HG02642 (cell line): ENCODE data around the gene ABHD11.
A peak's percentile ranks its signal among the peaks of the same experiment; 100 is the strongest.
"Not testable (repeated sequence)": the region's sequence is repeated elsewhere in the genome, so short reads cannot be mapped to it uniquely, and the experiment has no call there.

ENCODE experiments used
- ATAC-seq: cut with Tn5 transposase; IDR thresholded peaks from one replicate; pipeline ENCODE4 v1.9.1; 2021; ENCODE audit warnings: mild to moderate bottlenecking; ENCODE audit not compliant: unreplicated experiment, poor library complexity

ABHD11 gene

GRCh38 chr7:73746378-73746777, 7.8 kb upstream of the ABHD11 start:
- no peak for ATAC-seq

DNA sequence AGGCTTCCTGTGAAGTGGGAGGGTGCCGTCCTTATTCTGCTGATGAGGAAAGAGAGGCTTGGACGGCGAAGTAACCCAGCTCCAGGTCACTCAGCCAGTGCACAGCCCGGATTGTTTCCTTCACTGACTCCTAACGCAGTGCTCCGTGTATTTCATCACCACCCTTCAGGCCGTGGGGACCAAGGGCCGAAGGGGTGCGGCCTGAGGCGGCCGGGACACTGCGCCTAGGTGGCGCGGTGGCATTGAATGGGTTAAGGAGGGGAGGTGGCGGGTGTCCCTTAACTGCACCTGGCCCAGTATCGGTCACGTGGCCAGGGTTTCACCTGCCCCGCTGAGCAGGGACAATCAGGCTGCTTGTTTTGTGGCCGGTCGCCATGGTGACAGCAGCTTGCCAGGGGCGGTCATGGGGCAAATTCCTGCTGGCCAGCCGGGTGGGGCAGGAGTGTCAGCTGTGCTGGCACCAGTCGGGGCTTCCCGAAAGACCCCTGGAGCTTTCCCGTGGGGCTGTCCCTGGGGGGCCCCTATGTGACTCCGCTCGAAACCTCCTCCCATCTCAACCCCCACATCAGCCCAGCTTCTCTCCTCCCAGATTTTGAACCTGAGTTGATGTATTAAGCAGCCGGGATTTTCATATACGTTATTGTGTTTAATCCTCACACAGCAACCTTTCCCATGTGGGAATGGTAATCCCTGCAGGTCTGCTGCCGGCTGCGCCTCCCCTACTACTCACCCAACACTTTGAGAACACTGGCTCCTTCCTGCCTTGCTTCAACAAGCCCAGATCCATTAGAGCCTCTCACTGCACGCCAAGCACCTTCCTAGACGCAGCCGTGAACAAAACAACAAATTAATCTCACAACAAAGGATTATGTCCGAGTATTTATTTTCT, 4.4 kb upstream of the ABHD11 start:
- no peak for ATAC-seq

DNA sequence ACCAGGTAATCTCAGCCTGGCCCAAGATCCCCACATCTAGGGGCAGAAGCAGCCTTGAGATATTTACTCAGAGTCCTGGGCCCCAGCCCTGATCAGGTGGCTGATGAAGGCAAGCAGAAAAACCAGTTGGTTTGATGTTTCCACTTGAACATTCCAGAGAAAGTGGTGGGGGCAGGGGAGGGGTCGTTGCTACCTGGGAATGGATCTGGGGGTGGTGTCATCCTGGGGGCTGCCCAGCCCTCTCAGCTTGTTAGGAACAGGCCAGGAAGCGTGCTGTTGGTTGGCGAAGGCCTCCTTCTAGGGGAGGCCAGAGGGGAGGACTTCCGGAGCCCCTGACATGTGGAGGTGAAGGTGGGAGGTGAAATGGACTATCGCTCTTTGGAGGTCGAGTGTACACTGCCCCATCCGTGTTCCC, 3.7 kb upstream of the ABHD11 start:
- ATAC-seq = no peak

DNA sequence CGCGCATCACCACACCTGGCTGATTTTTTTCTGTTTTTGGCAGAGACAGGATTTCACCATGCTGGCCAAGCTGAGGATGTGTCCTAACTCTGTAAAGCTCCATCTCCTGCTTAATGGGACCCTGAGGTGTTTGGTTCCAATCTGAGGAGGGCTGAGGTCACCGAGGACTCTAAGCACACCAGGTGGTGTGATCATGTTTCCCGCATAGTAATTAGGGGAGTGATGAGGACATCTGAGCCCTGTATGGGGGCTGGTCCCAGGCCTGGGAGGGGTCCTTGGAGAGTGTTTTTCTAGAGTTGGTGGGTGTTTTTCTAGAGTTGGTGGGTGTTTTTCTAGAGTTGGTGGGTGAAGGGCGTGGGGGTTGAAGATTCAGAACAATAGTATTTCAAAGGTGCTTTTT, 3.0 kb upstream of the ABHD11 start:
- ATAC-seq = no peak

DNA sequence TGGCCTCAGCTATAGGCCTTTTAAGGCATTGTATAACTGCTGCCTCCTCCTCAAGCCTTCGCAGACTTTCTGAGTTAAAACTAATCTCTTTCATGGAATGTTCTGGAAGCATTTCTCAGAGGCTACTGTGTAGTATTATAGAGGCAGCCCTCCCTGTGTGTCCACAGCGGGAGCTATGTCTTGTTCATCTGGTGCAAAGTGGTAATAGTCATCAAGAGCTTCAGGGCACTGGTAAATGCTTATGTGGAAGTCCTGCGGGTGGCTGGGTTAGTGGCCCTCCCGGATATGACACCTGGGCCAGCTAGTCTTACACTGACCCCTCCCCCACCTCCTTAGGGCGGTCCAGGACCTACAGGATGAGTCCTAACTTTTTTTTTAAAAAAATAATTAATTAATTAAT, 2.2 kb upstream of the ABHD11 start:
- ATAC-seq = no peak

DNA sequence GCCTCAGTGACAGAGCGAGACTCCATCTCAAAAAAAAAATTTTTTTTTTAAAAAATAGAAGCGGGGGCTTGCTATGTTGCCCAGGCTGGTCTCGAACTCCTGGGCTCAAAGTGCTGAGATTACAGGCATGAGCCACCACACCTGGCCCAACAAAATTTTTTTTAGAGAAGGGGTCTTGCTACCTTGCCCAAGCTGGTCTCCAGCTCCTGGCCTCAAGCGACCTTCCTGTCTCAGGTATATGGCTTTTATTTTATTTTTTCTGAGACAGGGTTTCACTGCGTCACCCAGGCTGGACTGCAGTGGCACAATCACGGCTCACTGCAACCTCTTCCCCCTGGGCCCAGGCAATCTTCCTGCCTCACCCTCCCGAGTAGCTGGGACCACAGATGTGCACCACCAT, 1.6 kb upstream of the ABHD11 start:
- ATAC-seq = no peak

DNA sequence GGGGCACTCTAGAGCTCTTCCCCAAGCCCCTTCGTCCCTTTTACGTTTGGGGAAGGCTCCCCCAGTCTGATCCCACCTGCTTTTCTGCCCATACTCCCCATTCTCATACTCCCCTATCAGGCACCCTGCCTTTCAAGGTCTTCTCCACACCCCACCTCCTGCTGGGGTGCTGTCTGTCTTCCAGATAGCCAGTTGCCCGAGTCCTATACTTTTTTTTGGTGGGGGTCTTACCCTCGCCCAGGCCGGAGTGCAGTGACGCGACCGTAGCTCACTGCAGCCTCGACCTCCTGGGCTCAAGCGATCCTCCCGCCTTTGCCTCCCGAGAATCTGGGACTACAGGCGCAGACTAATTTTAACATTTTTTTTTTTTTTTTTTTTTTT, 775 bp upstream of the ABHD11 start:
- no peak for ATAC-seq

DNA sequence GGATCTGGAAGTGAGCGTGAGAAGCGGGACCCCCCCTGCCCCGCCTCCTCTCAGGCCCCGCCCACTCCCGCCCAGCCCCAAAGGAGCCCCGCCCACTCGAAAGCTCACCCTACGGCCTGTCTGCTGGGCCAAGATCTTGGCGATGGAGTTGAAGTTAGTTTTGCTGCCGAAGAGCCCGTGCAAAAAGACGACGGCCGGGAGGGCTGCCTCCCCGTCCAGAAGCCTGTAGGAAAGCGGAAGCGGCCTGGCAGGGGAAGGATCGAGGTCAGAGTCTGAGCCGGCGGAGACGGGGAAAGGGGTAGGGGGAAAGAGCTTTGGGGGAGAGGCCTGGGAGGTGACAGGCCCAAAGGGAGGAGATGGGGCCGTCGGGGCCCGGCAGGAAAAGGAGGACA, 386 bp downstream of the ABHD11 start:
- peak; percentile 16 for ATAC-seq

GRCh38 chr7:73737491-73738219, 947 bp downstream of the ABHD11 start:
- ATAC-seq = no peak

DNA sequence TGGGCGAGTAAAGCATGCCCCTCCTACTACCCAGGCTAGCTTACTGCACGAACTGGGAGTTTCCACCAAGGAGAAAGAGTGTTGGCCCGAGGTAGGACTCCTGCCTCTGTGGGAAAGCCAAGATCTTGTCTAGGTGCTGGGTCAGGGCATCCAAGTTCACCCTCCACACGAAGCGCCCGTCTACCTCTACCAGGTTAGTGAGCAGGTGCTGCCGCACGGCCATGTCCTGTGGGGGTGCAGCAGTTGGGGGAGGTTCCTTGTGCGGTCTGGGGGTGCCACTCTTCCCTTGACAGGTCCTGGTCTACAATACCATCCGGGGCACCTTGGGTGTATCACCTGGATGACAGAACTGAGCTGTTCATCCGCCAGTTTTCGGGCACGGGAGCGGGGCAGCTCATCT, 1.7 kb downstream of the ABHD11 start:
- no peak for ATAC-seq

GRCh38 chr7:73735528-73735905, 3.1 kb downstream of the ABHD11 start:
- no peak for ATAC-seq

DNA sequence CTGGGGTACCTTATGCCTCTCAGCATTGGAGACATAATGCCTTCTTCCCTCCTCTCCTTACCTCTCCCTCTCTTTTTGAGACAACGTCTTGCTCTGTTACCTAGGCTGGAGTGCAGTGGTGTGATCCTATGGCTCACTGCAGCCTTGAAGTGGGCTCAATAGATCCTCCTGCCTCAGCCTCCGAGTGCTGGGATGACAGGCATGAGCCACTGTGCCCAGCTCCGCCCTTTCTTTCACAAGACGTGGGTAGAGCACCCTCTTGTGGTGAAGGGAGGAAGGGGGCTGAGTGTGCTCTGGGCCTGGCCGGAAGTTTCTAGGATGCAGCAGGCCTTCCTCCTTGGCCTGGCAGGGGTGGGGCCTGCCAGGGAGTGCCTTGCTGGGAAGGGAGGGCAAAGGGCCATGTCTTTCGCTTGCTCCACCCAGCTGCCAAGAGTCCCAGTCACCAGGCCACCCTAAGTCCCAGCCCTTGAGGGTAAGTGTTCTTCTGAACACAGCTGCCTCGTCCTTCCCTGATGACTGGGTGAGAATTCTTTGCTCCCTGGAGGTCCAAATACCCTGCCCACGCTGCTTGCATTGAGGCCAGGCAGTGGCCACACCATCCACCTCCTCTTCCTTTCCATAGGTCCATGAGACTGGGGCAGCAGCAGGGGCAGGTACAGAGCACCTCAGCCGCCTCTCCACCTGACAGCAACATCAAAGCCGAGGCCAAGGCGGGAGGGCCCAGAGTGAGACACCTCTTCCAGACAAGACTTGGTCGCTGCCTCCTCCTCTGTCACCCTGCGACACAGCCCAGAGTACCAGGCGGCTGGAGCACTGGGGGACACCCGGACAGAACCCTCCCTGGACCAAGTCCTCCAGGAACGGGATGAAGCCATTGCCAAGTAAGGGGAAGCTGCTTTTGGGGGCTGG, 3.7 kb downstream of the ABHD11 start:
- ATAC-seq = peak; percentile 42

DNA sequence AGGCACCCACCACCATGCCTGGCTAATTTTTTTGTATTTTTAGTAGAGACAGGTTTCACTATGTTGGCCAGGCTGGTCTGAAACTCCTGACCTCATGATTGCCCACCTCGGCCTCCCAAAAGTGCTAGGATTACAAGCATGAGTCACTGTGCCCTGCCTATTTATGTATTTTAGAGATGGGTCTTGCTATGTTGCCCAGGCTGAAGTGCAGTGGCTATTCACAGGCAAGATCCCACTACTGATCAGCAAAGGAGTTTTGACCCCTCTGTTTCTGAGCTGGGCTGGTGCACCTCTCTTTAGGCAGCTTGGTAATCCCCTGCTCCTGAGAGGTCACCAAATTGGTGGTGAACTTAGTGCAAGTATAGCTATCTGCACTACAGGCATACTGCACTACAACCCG, 6.2 kb downstream of the ABHD11 start:
- ATAC-seq = no peak

DNA sequence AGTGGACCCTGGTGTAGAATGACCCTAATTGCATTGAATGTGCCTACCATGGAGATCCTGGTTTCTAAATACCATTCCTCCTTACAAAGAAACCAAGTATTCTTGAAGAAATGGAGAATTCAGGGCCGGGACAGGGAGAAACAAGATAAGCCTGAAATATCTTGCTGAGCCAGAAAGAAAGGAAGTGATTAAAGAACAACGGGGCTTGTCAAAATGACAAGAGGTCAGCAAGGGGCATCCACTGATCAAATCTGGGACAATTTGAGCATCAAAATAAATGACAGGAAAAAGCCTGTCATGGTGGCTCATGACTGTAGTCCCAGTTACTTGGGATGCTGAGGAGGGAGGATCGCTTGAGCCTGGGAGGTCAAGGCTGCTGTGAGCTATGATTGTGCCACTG, 8.1 kb downstream of the ABHD11 start:
- no peak for ATAC-seq

DNA sequence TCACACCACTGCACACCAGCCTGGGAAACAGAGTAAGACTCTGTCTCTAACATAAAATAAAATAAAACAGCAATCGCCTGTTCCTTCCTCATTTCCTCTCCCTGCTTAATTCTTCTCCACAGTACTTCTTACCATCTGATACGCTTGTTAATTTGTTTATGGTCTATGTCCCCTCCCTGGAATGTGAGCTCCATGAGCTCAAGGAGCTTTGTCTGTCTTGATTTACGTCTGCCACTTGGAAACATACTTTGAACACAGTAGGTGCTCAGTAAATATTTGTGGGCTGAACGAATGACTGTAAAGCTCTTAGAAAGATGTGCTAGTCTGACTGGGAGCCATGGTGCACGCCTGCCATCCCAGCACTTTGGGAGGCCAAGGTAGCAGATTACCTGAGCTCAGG, 10.1 kb downstream of the ABHD11 start:
- no peak for ATAC-seq

GRCh38 chr7:73727952-73728351, 10.7 kb downstream of the ABHD11 start:
- ATAC-seq = no peak

DNA sequence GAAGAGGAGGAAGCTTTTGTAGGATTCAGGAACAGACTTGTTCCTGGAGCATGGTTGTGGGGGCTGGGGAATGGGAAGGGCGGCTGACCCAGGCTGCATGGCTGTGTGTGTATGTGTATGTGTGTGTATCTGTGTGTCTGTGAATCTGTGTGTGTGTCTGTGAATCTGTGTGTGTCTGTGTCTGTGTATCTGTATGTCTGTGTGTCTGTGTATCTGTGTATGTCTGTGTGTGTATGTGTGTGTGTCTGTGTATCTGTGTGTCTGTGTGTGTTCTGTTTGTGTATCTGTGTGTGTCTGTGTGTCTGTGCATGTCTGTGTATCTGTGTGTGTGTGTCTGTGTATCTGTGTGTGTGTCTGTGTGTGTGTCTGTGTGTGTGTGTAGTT, 12.5 kb downstream of the ABHD11 start:
- ATAC-seq = peak; percentile 30

DNA sequence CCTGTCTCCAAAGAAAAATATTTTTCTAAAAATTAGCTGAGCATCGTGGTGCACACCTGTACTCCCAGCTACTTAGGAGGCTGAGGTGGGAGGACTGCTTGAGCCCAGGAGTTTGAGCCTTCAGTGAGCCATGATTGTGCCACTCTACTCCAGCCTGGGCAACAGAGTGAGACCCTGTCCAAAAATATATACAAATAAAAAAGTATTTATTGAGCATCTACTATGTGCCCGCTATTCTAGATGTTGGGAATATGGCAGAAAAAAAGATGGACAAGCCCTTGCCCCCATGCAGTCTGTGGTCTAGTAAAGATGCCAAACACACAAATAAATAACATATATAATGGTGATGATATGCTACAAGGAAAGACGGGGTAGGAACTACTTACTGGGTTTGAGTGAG, 14.8 kb downstream of the ABHD11 start:
- ATAC-seq = no peak

DNA sequence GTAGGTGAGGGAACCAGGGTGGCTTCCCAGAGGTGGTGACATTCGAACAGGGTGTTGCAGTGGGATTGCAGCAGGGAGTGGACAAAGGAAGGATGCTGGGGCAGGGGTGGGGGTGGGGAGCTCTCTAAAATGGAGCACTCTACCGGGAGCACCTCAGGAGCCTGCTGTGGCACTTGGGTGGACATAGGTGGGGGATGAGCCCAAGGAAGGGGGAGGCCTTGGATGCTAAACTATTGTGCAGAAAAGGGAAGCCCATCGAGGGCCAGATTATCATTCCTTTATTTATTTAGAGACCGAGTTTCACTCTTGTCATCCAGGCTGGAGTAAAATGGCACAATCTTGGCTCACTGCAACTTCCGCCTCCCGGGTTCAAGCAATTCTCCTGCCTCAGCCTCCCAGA, 15.8 kb downstream of the ABHD11 start:
- no peak for ATAC-seq

GRCh38 chr7:73722182-73722581, 16.4 kb downstream of the ABHD11 start:
- not testable (repeated sequence) for ATAC-seq

DNA sequence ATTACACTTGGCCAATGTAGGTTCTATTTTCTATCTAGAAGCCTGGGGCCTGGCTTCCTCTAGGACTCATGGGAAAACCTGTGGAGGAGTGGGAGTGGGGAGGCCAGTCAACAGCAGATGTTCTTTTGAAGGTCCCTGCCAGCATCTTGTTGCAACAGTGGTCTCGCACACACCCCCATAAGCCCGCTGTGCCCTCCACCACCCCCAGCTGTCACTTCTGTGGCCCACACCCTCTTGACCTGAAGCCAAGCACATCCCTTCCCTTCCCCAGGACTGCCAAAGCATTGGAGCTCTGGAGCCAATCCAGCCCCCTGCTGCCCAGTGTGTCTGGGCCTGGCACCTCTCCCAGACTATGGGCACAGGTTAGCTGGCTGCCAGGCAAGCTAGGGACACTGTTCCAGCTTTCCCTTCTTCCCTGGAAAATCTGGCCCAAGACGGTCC, 17.2 kb downstream of the ABHD11 start:
- ATAC-seq = no peak
